ENCODE results near the gene FAM107B.

- TF ChIP-seq CTCF (IDR thresholded peaks at IDR 0.05): no peak
- no peak for TF ChIP-seq POLR2AphosphoS5 (IDR thresholded peaks at IDR 0.05)
- no peak for TF ChIP-seq POLR2A (IDR thresholded peaks at IDR 0.05)
Measured at GRCh38 chr10:14669576-14669975, 105.1 kb downstream of the FAM107B start.
